ENCODE results near the gene IQGAP2. TPM values are rescaled to one million over a fixed set of nuclear protein-coding genes. Genes with fewer than 3 reads are reported as not detected.

Gene IQGAP2
- total and polyA plus RNA-seq, 9 of the 15 experiments (the other 6 are each of a cell fraction or from before 2014, with no cell fraction given), result 8.7 to 23.2 (median 17.4) TPM

GRCh38 chr5:76495870-76496269 is 92.8 kb downstream of the IQGAP2 start (continued):
- TF ChIP-seq MGA (IDR thresholded peaks at IDR 0.05), result no peak
